A549 (cell line): ENCODE measurements around the gene RABAC1. TPM values are rescaled to one million over a fixed set of nuclear protein-coding genes. Genes with fewer than 3 reads are reported as not detected.

Experiments used
- ATAC-seq, 2 experiments: fragments of 200-7000 bp in 1 of 2; fragments of >200 bp in 1 of 2; cut with Nextera tagmentation in 1 of 2; cut with Tn5 transposase in 1 of 2; 3 replicates each; pipeline versions ENCODE4 v1.8.0 to v1.9.1; 2018 to 2020; ENCODE audit warnings: mild to moderate bottlenecking in 1 of 2, moderate library complexity in 1 of 2
- CTCF ChIA-PET: fragments of 300-600 bp; sonication (Branson Sonifier 250); formaldehyde crosslinking; extraction: SDS; loops from one replicate; lab custom pipeline; 2021; ENCODE audit warnings: antibody characterized with exemption, inconsistent platforms; lab: Yijun Ruan, JAX
- POLR2A ChIA-PET: fragments of 350-600 bp; formaldehyde crosslinking; extraction: SDS; loops from one replicate; lab custom pipeline; 2021; ENCODE audit warnings: antibody characterized with exemption, inconsistent platforms; lab: Yijun Ruan, JAX
- DNase-seq, 2 experiments: peaks; one replicate each; pipeline versions ENCODE4 v3.0.0 to v3.0.0-alpha.2; 2011 to 2016; ENCODE audit warnings: low read depth in 1 of 2, low spot score in 1 of 2
- FAIRE-seq: peaks from 2 replicates; lab custom pipeline; 2011; peaks lifted over from hg19 to GRCh38; lab: Jason Lieb, UNC
- H3K27ac ChIP-seq, 2 experiments: fragments of >200 bp; sonication (Bioruptor Twin); formaldehyde crosslinking; 3 replicates each; pipeline ENCODE4 v1.5.1; 2016 to 2017
- H3K4me1 ChIP-seq: fragments of >200 bp; sonication (Bioruptor Twin); formaldehyde crosslinking; 3 replicates; pipeline ENCODE4 v1.6.1; 2016
- H3K4me2 ChIP-seq: fragments of >200 bp; sonication (Bioruptor Twin); formaldehyde crosslinking; 3 replicates; pipeline ENCODE4 v1.6.1; 2016
- H3K4me3 ChIP-seq: fragments of >200 bp; sonication (Bioruptor Twin); formaldehyde crosslinking; 3 replicates; pipeline ENCODE4 v1.5.1; 2016
- H3K9me3 ChIP-seq: fragments of >200 bp; sonication (Bioruptor Twin); formaldehyde crosslinking; 3 replicates; pipeline ENCODE4 v1.6.1; 2016
- BHLHE40 ChIP-seq: IDR thresholded peaks from 2 replicates; pipeline ENCODE4 v1.6.1; 2012; ENCODE audit warnings: low read depth, low read length, inconsistent platforms
- CHD2 ChIP-seq: fragments of 150-350 bp; IDR thresholded peaks from 2 replicates; pipeline ENCODE4 v1.6.1; 2014; ENCODE audit warnings: low read length; ENCODE audit not compliant: partially characterized antibody
- CHD4 ChIP-seq: fragments of 200-600 bp; sonication (generic); IDR thresholded peaks from 2 replicates; pipeline ENCODE4 v1.6.1; 2016; ENCODE audit warnings: antibody characterized with exemption, mild to moderate bottlenecking, borderline replicate concordance
- EP300 ChIP-seq, 2 experiments: fragments of >200 bp; sonication (Bioruptor Twin); formaldehyde crosslinking; IDR thresholded peaks; 2 replicates in 1 of 2; 3 replicates in 1 of 2; pipeline ENCODE4 v1.6.1; 2016 to 2017
- ESRRA ChIP-seq: fragments of 150-350 bp; IDR thresholded peaks from 2 replicates; pipeline ENCODE4 v1.6.1; 2014; ENCODE audit warnings: mild to moderate bottlenecking, low read length, borderline replicate concordance
- FOXS1 ChIP-seq: fragments of 250-450 bp; sonication (Bioruptor Pico); IDR thresholded peaks from 2 replicates; pipeline ENCODE4 v1.5.0; 2020; ENCODE audit warnings: mild to moderate bottlenecking, moderate library complexity
- HOXA7 ChIP-seq: fragments of 250-450 bp; sonication (Bioruptor Pico); IDR thresholded peaks from 2 replicates; pipeline ENCODE4 v1.5.0; 2020; ENCODE audit warnings: mild to moderate bottlenecking, moderate library complexity
- HOXB5 ChIP-seq: fragments of 250-450 bp; sonication (Bioruptor Pico); IDR thresholded peaks from 2 replicates; pipeline ENCODE4 v1.5.0; 2020; ENCODE audit warnings: mild to moderate bottlenecking, moderate library complexity
- JUN ChIP-seq, 2 experiments: fragments of >200 bp; sonication (Bioruptor Twin); formaldehyde crosslinking; IDR thresholded peaks; 2 replicates in 1 of 2; 3 replicates in 1 of 2; pipeline ENCODE4 v1.6.1; 2016 to 2017
- JUNB ChIP-seq: fragments of >200 bp; sonication (Bioruptor Twin); formaldehyde crosslinking; IDR thresholded peaks from 2 replicates; pipeline ENCODE4 v1.6.1; 2016
- KDM1A ChIP-seq: fragments of 200-600 bp; sonication (generic); IDR thresholded peaks from 2 replicates; pipeline ENCODE4 v1.6.1; 2016; ENCODE audit warnings: low read depth, mild to moderate bottlenecking
- KDM5A ChIP-seq: fragments of 200-600 bp; sonication (generic); IDR thresholded peaks from 2 replicates; pipeline ENCODE4 v1.6.1; 2016; ENCODE audit warnings: antibody characterized with exemption, mild to moderate bottlenecking
- MAFK ChIP-seq: fragments of 450-650 bp; IDR thresholded peaks from 2 replicates; pipeline ENCODE4 v1.6.1; 2014; ENCODE audit not compliant: partially characterized antibody
- MAZ ChIP-seq: fragments of 150-350 bp; IDR thresholded peaks from 2 replicates; pipeline ENCODE4 v1.6.1; 2014; ENCODE audit warnings: antibody characterized with exemption, low read depth, low read length, borderline replicate concordance
- MYC ChIP-seq: IDR thresholded peaks from 2 replicates; pipeline ENCODE4 v1.6.1; 2012; ENCODE audit warnings: mild to moderate bottlenecking, inconsistent platforms, low read length, improper control_type of control experiment, borderline replicate concordance
- POLR2A ChIP-seq: IDR thresholded peaks from 2 replicates; pipeline ENCODE4 v1.6.1; 2012; ENCODE audit warnings: mild to moderate bottlenecking, low read length
- POLR2AphosphoS2 ChIP-seq: conservative IDR thresholded peaks from 2 replicates; pipeline ENCODE4 v1.6.1; 2012; ENCODE audit warnings: low read length, improper control_type of control experiment, inconsistent platforms
- RCOR1 ChIP-seq: fragments of 150-350 bp; IDR thresholded peaks from 2 replicates; pipeline ENCODE4 v1.6.1; 2014; ENCODE audit warnings: antibody characterized with exemption, low read length, low read depth
- RNF2 ChIP-seq: fragments of 200-600 bp; sonication (generic); IDR thresholded peaks from 2 replicates; pipeline ENCODE4 v1.6.1; 2016; ENCODE audit warnings: low read depth, mild to moderate bottlenecking, antibody characterized with exemption, moderate library complexity, borderline replicate concordance
- SREBF2 ChIP-seq: fragments of 450-650 bp; IDR thresholded peaks from 2 replicates; pipeline ENCODE4 v1.6.1; 2014; ENCODE audit warnings: mild to moderate bottlenecking, moderate library complexity
- ZFP36 ChIP-seq: fragments of 450-650 bp; IDR thresholded peaks from 2 replicates; pipeline ENCODE4 v1.6.1; 2014; ENCODE audit warnings: borderline replicate concordance; ENCODE audit not compliant: partially characterized antibody
- ZNF302 ChIP-seq: fragments of 250-450 bp; sonication (Bioruptor Pico); IDR thresholded peaks from 2 replicates; pipeline ENCODE4 v1.9.0; 2021; ENCODE audit warnings: inconsistent platforms, mild to moderate bottlenecking, moderate library complexity
- WGBS: methylation state at CpG from one replicate; pipeline ENCODE4 v1.1.6; 2017; ENCODE audit errors: missing lambda C conversion rate; 5-methylcytosine and 5-hydroxymethylcytosine counted together
- polyA plus RNA-seq, 4 experiments: library from polyadenylated mRNA; depleted of rRNA in 3 of 4; stranded (reverse); fragments of >200 nt; fragmentation: RNase III in 1 of 4; extraction: RNeasy Plus Mini Kit Qiagen cat#74134 plus additional on column Dnase treatment in 1 of 4; gene quantifications; 2 replicates in 3 of 4; 3 replicates in 1 of 4; pipeline ENCODE4 v1.2.3, GENCODE V29; 2011 to 2017
- TF ChIP-seq, protein P1 (sequence below): fragments of 200-600 bp; sonication (generic); IDR thresholded peaks from 2 replicates; pipeline ENCODE4 v1.6.1; 2016; ENCODE audit warnings: antibody characterized with exemption, mild to moderate bottlenecking, moderate library complexity
- TF ChIP-seq, protein P2 (sequence below): fragments of >200 bp; sonication (Bioruptor Twin); formaldehyde crosslinking; IDR thresholded peaks from 3 replicates; pipeline ENCODE4 v1.5.1; 2016
- TF ChIP-seq, protein P3 (sequence below): fragments of 250-450 bp; sonication (Bioruptor Pico); IDR thresholded peaks from 2 replicates; pipeline ENCODE4 v1.5.0; 2021; ENCODE audit warnings: mild to moderate bottlenecking, moderate library complexity, borderline replicate concordance

The RABAC1 gene
- polyA plus RNA-seq, 2 of the 4 experiments (the other 2 are of a cell fraction): 117 to 247 TPM

DNA sequence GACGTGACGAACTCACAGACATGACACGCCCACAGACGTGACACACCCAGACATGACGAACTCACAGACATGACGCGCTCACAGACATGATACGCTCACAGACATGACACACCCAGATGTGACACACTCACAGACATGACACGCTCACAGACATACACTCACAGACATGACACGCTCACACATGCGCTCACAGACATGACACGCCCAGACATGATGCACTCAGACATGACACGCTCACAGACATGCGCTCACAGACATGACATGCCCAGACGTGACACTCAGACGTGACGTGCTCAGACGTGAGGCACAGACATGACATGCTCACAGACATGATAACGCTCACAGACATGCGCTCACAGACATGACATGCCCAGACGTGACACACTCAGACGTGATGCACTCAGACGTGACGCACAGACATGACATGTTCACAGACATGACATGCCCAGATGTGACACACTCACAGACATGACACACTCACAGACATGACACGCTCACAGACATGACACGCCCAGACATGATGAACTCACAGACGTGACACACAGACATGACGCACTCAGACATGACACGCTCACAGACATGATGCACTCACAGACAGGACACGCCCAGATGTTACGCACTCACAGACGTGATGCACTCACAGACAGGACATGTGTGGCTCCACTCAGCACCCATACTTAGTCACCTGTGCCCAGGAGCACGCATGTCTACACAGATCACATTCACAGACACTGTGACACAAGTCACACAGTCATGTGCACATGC lies 39.0 kb downstream of the RABAC1 start:
- Histone ChIP-seq H3K4me1 (peaks cover 5% of the 10 kb centered on the region), H3K9me3 (no peaks in the 10 kb centered on the region), H3K27ac (no peak overlapping the region), H3K4me3 (no peak overlapping the region), H3K4me2 (no peak overlapping the region)
- ATAC-seq (no peak), FAIRE-seq (peak; percentile 96), DNase-seq (no peak)
- ChIA-PET POLR2A (no interaction called here), CTCF (interaction anchor here (0.6 to 1.8 kb wide), 8 partner anchors 8 to 268 kb away, joined by 3 to 10 read pairs (median 4); partner anchors contain the start of genes ERFL and RABAC1)
- TF ChIP-seq, protein P1, sequence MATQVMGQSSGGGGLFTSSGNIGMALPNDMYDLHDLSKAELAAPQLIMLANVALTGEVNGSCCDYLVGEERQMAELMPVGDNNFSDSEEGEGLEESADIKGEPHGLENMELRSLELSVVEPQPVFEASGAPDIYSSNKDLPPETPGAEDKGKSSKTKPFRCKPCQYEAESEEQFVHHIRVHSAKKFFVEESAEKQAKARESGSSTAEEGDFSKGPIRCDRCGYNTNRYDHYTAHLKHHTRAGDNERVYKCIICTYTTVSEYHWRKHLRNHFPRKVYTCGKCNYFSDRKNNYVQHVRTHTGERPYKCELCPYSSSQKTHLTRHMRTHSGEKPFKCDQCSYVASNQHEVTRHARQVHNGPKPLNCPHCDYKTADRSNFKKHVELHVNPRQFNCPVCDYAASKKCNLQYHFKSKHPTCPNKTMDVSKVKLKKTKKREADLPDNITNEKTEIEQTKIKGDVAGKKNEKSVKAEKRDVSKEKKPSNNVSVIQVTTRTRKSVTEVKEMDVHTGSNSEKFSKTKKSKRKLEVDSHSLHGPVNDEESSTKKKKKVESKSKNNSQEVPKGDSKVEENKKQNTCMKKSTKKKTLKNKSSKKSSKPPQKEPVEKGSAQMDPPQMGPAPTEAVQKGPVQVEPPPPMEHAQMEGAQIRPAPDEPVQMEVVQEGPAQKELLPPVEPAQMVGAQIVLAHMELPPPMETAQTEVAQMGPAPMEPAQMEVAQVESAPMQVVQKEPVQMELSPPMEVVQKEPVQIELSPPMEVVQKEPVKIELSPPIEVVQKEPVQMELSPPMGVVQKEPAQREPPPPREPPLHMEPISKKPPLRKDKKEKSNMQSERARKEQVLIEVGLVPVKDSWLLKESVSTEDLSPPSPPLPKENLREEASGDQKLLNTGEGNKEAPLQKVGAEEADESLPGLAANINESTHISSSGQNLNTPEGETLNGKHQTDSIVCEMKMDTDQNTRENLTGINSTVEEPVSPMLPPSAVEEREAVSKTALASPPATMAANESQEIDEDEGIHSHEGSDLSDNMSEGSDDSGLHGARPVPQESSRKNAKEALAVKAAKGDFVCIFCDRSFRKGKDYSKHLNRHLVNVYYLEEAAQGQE: no peak
- no peak for TF ChIP-seq EP300 (IDR thresholded peaks at IDR 0.05)
- no peak for TF ChIP-seq ZFP36
- no peak for TF ChIP-seq POLR2AphosphoS2
- no peak for TF ChIP-seq HOXB5 (CRISPR knock-in tag)
- WGBS: 91% methylated on average over 33 of the region's 33 CpGs

DNA sequence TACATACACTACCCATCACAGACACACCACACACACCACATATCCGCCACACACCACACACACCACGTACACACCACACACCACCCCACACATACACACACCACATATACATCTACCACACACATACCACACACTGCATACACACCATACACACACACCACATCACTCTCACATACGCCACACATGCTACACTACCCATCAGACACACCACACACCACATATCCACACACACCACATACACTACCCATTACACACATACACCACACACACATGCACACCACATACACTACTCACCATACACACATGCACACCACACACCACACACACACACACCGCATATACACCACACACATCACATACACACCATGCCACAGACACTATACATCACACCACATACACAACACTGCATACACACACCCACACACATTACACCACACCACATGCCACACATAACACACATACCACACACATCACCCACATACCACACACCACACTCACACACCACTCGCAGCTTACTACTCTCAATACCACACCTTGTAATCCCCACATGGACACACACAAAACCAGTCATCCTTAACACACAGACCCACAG lies 40.4 kb downstream of the RABAC1 start:
- DNase-seq (no peak), ATAC-seq (no peak), FAIRE-seq (peak; percentile 100)
- Histone ChIP-seq H3K4me1 (peaks cover 9% of the 10 kb centered on the region), H3K4me2 (no peak overlapping the region), H3K27ac (no peak overlapping the region), H3K9me3 (no peaks in the 10 kb centered on the region), H3K4me3 (no peak overlapping the region)
- TF ChIP-seq POLR2A: peak; percentile 17; the same call in 1 of the 2 replicates
- TF ChIP-seq, protein P2, sequence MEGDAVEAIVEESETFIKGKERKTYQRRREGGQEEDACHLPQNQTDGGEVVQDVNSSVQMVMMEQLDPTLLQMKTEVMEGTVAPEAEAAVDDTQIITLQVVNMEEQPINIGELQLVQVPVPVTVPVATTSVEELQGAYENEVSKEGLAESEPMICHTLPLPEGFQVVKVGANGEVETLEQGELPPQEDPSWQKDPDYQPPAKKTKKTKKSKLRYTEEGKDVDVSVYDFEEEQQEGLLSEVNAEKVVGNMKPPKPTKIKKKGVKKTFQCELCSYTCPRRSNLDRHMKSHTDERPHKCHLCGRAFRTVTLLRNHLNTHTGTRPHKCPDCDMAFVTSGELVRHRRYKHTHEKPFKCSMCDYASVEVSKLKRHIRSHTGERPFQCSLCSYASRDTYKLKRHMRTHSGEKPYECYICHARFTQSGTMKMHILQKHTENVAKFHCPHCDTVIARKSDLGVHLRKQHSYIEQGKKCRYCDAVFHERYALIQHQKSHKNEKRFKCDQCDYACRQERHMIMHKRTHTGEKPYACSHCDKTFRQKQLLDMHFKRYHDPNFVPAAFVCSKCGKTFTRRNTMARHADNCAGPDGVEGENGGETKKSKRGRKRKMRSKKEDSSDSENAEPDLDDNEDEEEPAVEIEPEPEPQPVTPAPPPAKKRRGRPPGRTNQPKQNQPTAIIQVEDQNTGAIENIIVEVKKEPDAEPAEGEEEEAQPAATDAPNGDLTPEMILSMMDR: no peak
- TF ChIP-seq ZNF302: no peak
- no peak for TF ChIP-seq KDM5A
- no peak for TF ChIP-seq RNF2
- TF ChIP-seq CHD2: no peak
- TF ChIP-seq JUN (IDR thresholded peaks at IDR 0.05): no peak
- TF ChIP-seq KDM1A: no peak
- WGBS: 77% methylated on average over 5 of the region's 5 CpGs
- POLR2A ChIA-PET: no interaction called here
- CTCF ChIA-PET: interaction anchor here (0.5 to 1.6 kb wide), 8 partner anchors 10 to 1593 kb away, joined by 3 to 10 read pairs (median 4); partner anchors contain the start of genes ERFL and RABAC1

DNA sequence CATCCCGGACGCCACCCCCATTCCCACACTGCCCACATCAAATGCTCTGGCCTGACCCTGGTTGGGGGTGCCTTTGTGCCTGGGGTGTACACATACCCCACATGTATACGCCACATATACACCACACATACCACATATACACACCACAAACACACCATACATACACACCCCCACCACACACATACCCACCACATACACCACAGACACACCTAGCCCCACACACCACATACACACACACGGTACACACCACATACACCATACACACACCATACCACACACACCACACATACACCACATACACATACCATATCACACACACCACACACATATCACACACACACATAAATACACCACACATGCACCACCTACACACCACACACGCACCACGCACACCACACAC lies 41.0 kb downstream of the RABAC1 start:
- FAIRE-seq: no peak
- WGBS: 71% methylated on average over 6 of the region's 6 CpGs
- TF ChIP-seq FOXS1 (CRISPR knock-in tag) (no peak), KDM5A (no peak), SREBF2 (no peak), CHD4 (no peak), ESRRA (no peak), JUN (IDR thresholded peaks at IDR 0.05) (no peak), BHLHE40 (no peak), MAZ (no peak), CHD2 (no peak), MYC (no peak), RCOR1 (no peak), POLR2A (no peak), POLR2AphosphoS2 (no peak), MAFK (no peak), HOXA7 (no peak), HOXB5 (CRISPR knock-in tag) (no peak), JUNB (no peak)
- TF ChIP-seq, protein P3, sequence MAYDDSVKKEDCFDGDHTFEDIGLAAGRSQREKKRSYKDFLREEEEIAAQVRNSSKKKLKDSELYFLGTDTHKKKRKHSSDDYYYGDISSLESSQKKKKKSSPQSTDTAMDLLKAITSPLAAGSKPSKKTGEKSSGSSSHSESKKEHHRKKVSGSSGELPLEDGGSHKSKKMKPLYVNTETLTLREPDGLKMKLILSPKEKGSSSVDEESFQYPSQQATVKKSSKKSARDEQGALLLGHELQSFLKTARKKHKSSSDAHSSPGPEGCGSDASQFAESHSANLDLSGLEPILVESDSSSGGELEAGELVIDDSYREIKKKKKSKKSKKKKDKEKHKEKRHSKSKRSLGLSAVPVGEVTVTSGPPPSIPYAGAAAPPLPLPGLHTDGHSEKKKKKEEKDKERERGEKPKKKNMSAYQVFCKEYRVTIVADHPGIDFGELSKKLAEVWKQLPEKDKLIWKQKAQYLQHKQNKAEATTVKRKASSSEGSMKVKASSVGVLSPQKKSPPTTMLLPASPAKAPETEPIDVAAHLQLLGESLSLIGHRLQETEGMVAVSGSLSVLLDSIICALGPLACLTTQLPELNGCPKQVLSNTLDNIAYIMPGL (CRISPR knock-in tag): no peak

More for the DNA sequence above, 41.0 kb downstream of the RABAC1 start:
- peaks cover 15% of the 10 kb centered on the region for H3K4me1 ChIP-seq
- ATAC-seq (no peak), DNase-seq (no peak)
- POLR2A ChIA-PET: no interaction called here
- H3K27ac ChIP-seq: no peak overlapping the region
- no peak overlapping the region for H3K4me3 ChIP-seq
- H3K4me2 ChIP-seq: no peak overlapping the region
- H3K9me3 ChIP-seq: no peaks in the 10 kb centered on the region
- CTCF ChIA-PET: no interaction called here
